Measurements from ENCODE around the gene SPIRE2. TPM values are rescaled to one million over a fixed set of nuclear protein-coding genes. Genes with fewer than 3 reads are reported as not detected.

SPIRE2 gene
- total and polyA plus RNA-seq, 7 donors = 0.82 to 44.0 (median 5.3) TPM

GRCh38 chr16:89843409-89844350, 15.4 kb downstream of the SPIRE2 start:
- no peak overlapping the region for H3K27ac ChIP-seq
- no peak for DNase-seq
- TF ChIP-seq POLR2A (IDR thresholded peaks at IDR 0.05) (no peak), CTCF (IDR thresholded peaks at IDR 0.05) (no peak), POLR2AphosphoS5 (IDR thresholded peaks at IDR 0.05) (no peak), EP300 (IDR thresholded peaks at IDR 0.05) (no peak)
- no peaks in the 10 kb centered on the region for H3K4me1 ChIP-seq
- H3K9me3 ChIP-seq = no peaks in the 10 kb centered on the region
- H3K27me3 ChIP-seq = no peaks in the 10 kb centered on the region
- no peaks in the 10 kb centered on the region for H3K36me3 ChIP-seq
- WGBS, 2 donors = 70 to 75% methylated on average over 19 of the region's 20 CpGs
- H3K4me3 ChIP-seq = no peak overlapping the region
- intact Hi-C loops (cut with DNase I) = no loop called here

GRCh38 chr16:89844739-89845339, 16.6 kb downstream of the SPIRE2 start:
- TF ChIP-seq EP300 (IDR thresholded peaks at IDR 0.05) (no peak), POLR2A (IDR thresholded peaks at IDR 0.05) (no peak), POLR2AphosphoS5 (IDR thresholded peaks at IDR 0.05) (no peak), CTCF (IDR thresholded peaks at IDR 0.05) (no peak)
- Histone ChIP-seq H3K4me1 (no peaks in the 10 kb centered on the region), H3K36me3 (no peaks in the 10 kb centered on the region), H3K4me3 (no peak overlapping the region), H3K27ac (no peak overlapping the region), H3K27me3 (no peaks in the 10 kb centered on the region), H3K9me3 (no peaks in the 10 kb centered on the region)
- intact Hi-C loops (cut with DNase I) = no loop called here
- 71 to 80% methylated on average over 13 of the region's 13 CpGs for WGBS, 2 donors
- DNase-seq = no peak

GRCh38 chr16:89845417-89845816, 17.1 kb downstream of the SPIRE2 start:
- H3K4me1 ChIP-seq = no peaks in the 10 kb centered on the region
- H3K9me3 ChIP-seq = no peaks in the 10 kb centered on the region
- 45 to 69% methylated on average over 13 of the region's 13 CpGs for WGBS, 2 donors
- DNase-seq = no peak
- no peaks in the 10 kb centered on the region for H3K36me3 ChIP-seq
- intact Hi-C loops (cut with DNase I) = no loop called here
- H3K27me3 ChIP-seq = no peaks in the 10 kb centered on the region
- TF ChIP-seq POLR2A (IDR thresholded peaks at IDR 0.05) = no peak
- no peak for TF ChIP-seq EP300 (IDR thresholded peaks at IDR 0.05)
- no peak for TF ChIP-seq CTCF (IDR thresholded peaks at IDR 0.05)
- TF ChIP-seq POLR2AphosphoS5 (IDR thresholded peaks at IDR 0.05) = no peak
- no peak overlapping the region for H3K4me3 ChIP-seq
- no peak overlapping the region for H3K27ac ChIP-seq

- Histone ChIP-seq H3K4me3 (no peak overlapping the region), H3K9me3 (no peaks in the 10 kb centered on the region), H3K4me1 (no peaks in the 10 kb centered on the region), H3K27ac (no peak overlapping the region), H3K36me3 (no peaks in the 10 kb centered on the region), H3K27me3 (no peaks in the 10 kb centered on the region)
- 15 to 58% methylated on average over 26 of the region's 26 CpGs for WGBS, 2 donors
- DNase-seq = no peak
- TF ChIP-seq POLR2AphosphoS5 (IDR thresholded peaks at IDR 0.05) = no peak
- TF ChIP-seq EP300 (IDR thresholded peaks at IDR 0.05) = no peak
- TF ChIP-seq POLR2A (IDR thresholded peaks at IDR 0.05) = no peak
- TF ChIP-seq CTCF (IDR thresholded peaks at IDR 0.05) = no peak
- intact Hi-C loops (cut with DNase I) = no loop called here
Measured at GRCh38 chr16:89847051-89847939, 19.0 kb downstream of the SPIRE2 start.

All from sigmoid colon (tissue), 7 donors.